Brain pericyte (primary cell): ENCODE measurements around the gene ATXN7.

Source experiments
- DNase-seq: peaks from one replicate; pipeline ENCODE4 v3.0.0-alpha.2; 2012; ENCODE audit warnings: low read depth, low spot score

The ATXN7 gene

GRCh38 chr3:64019271-64019670 is 155.6 kb downstream of the ATXN7 start:
- no peak for DNase-seq

- DNase-seq = no peak
Measured at GRCh38 chr3:64019879-64020278, 156.2 kb downstream of the ATXN7 start.

- no peak for DNase-seq
Measured at GRCh38 chr3:64021922-64022321, 158.3 kb downstream of the ATXN7 start.

DNA sequence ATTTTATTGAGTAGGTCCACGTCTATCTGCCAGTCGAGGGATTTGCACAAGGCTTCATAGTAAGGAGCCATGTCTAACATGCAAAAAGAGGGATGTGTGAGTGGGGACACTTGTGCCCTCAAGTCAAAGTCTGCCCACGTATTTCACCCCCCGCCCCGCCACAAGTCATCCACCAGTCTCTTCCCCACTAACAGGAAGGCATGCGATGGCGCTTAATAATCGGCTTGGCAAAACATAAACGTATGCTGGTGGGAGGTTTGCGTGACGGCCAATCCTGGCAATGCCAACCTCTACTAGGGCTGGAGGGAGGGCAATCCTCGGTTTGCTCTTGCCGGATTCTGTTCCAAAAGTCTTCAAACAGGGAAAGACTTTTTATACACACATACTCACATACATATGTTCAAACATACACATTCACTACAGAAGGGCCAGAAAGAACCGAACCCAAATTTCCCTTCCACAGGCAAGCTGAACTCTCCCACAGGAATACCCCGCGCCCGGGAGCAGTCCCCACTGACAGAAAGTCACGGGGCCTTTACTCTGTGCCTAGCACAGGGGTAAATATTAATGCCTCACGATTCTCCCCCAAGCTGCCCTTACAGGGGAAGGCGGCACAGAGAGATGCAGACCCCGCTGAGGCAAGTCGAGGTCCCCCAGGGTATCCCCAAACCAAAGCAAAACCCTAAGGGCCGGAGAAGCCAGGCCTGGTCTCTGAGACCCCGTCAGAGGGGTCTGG is 159.0 kb downstream of the ATXN7 start:
- no peak for DNase-seq

GRCh38 chr3:64023187-64023860 is 159.7 kb downstream of the ATXN7 start, which contains the start of gene PSMD6:
TSS of gene PSMD6 (minus strand) at chr3:64023494. CDS start at chr3:64023419, 75 bp downstream.
- peak; percentile 50 for DNase-seq

DNA sequence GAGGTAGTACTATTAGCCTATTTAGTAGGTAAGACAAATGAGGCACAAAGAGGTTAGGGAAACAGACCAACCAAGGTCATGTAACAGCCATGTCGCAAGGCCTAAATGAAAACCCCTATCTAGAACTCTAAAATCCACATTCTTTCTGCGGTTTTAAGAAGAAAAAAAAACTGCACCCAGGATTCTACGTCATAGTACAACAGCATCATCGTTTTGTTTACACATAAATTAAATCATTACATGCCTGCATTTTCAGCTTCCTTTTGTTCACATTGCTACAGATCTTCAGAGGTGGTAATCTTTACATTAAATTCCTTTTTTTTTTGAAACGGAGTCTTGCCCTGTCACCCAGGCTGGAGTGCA is 160.2 kb downstream of the ATXN7 start:
- DNase-seq = no peak

DNA sequence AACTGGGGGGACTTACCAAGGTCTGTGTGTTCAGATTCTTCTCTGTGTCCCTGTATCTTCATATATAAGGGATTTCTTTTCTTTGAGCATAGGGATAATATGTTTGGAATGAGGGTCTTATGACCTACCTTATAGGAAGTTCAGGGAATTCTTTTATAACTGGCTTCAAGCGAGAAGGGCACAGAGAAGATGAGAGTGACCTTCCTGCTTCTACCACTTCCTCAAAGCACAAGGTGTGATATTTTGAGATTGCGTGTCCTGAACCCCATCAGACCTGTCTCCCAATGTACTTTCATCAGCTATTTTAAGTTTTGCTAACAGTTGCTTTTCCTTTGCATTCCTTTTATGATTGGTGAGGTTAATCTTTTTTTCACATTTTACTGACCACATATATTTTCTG is 162.7 kb downstream of the ATXN7 start:
- DNase-seq = no peak

DNA sequence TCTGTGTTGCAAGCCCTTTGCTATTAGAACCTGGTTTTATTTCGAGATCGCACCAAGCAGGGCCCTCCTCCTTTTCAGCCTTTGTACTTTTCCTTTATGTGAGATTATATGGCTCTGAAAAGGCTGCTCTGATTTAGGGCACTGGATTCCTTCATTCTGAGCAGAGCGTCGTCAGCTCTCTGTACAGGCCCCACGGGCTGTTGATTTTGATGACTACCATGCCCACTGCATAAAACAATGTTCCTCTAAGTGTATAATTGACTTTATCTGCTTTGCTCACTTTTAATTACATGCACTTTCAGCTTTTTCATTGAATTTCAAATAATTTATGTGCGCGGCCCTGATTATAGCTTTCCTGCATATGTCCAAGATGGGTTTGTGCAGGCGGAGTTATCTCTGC is 164.0 kb downstream of the ATXN7 start:
- DNase-seq = no peak

GRCh38 chr3:64028754-64029153 is 165.1 kb downstream of the ATXN7 start:
- DNase-seq = no peak

- no peak for DNase-seq
Measured at GRCh38 chr3:64029287-64029686, 165.6 kb downstream of the ATXN7 start.

- no peak for DNase-seq
Measured at GRCh38 chr3:64030741-64031140, 167.1 kb downstream of the ATXN7 start.

DNA sequence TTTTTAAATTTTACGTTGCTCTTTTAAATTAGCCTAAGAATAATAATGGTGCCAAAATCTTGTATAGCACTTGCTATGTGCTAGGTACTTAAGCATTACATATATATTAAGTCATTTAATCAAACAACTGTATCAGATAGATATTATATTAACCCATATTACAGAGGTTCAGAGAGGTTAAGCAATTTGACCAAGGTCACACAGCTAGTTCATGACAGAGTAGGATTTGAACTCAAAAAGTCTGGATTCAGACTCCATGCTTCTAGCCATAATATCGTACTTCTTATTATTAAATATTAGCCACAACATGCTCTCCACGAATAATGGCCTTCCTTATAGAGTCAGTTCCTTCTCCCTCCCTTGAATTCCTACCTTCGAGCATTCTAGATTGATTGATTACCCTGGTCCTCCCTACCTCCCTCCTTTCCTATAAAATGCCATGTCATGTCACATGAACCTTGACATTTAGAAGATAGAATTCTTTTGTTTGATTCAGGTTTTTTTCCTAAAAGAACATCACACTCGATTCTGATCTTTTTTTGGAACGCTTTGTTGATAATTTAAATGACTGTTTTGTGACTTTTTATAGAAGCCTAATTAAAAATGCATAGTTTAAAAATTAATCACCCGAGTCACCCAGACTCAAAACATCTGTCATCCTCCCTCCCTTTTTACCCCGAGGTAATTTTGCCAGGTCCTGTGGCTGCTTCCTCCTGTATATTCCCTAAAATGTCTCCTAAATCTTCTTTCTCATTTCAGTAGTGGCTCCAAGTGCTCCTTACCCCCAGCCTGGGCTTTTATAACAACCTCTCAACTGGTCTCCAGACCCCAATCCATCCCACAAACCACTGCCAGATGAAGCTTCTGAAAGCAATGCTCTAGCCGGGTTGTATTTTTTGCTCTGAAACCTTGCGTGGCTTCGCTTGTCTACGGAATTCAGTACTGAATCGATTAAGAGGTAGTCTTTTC is 168.2 kb downstream of the ATXN7 start:
- DNase-seq = no peak

DNA sequence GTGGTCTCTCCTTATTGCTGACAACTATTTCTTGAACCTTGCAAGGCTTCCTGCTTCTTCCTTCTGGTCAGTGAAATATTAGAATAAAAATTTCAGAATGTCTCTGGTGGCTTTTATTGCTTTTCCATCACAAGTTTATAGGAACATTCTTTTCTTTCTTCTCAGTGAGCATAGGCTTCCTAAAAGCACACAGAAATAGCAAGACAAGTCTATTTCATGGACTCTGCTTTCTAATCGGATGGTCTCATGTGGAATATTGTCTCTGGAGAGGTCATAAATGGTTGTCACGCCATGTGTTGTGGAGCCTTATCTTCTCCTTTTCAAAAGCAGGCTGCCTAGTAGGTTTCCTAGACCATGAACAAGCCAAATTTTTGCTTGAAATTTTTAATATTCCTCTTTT is 169.4 kb downstream of the ATXN7 start:
- DNase-seq = no peak

DNA sequence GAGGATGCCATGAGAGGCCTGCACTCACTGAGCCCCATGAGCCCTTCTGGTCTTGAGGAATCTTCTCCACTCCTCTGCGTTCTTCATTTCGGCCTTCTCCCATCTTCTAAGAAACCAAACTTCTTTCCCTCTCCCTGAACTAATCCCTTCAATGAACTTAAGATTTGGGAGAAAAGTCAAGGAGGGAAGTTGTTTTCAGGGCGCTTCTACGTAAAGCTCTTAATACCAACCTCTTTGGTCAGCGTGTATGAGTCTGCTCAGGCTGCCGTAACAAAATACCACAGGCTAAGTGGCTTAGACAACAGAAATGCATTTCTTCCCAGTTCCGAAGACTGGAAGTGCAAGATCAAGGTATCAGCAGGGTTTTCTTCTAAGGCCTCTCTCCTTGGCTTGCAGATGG is 173.4 kb downstream of the ATXN7 start:
- DNase-seq = no peak

DNA sequence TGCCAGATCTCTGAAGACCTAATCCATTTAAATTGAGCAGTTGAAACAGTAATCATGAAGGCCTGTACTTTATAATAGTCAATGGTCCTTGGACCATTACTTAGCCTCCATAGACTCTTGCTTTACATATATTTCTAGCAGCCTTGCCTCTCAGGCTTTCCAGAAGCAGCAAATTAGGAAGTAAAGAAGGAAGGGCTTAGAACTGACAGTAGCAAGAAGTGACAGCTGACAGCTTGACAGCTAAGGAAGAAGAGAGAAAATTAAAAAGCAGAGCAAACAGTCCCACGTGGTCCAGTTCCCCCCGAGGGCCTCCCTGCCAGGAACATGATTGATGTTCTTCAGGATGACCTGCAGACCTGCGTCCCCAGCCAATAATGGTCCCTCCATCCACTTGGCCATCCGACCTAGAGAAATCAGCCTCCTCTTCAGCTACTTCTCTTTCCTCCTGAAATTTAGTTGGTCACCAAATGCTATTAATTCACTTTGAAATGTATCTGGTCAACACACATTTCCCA is 174.6 kb downstream of the ATXN7 start:
- no peak for DNase-seq

GRCh38 chr3:64039332-64039731 is 175.7 kb downstream of the ATXN7 start:
- no peak for DNase-seq

DNA sequence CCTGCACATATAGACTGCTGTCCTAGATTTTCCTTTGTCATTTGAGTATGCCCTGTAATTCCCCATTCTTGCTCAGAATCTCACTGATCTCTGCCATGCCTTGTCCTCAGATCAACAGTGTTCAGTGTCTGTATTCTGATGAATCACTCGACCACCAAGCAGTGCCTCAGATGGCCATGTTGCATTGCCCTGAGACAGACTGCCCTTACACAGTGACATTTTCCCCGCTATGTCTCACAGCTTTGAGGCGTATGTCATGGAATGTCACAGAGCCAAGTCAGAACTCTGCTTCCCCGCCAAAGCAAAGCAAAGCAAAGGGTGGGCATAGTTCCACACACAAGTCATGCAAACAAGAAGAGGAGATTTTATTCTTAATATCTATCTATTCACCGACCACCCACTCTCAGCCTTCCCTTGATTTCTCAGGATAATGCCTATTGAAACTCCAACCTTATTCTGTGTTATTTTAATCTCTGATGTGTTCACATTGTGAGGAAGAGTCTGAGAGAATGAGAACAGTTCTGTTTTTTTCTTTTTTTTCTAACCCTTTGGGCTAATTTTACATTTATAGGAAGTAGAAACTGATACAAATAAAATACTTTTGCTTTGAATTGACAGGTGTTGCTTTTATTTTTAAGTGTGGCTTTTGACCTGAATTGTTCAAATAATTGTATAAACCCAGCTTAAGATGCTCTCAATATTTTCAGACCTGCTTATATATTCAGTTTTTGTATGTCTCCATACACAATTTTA is 176.5 kb downstream of the ATXN7 start:
- no peak for DNase-seq

GRCh38 chr3:64042952-64043351 is 179.3 kb downstream of the ATXN7 start:
- DNase-seq = no peak

DNA sequence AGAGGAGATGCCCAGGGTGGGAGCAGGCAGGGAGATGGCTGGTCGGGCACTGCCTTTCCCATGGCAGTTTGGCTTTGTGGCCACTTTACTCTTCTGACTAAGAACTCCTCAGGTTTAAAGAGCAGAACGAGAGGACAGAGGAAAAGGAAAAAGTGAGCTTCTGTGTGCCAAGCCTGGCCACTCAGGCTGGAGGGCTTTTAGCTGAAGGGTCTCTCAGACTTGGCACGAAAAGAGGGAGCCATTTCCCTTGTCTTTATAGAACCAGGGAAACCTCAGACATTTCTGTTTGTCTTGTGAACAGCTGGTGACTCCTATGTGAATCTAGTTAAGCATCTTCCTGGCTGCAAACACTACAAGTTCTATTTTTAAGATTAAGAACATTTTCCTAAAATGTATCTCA is 182.9 kb downstream of the ATXN7 start:
- no peak for DNase-seq

DNA sequence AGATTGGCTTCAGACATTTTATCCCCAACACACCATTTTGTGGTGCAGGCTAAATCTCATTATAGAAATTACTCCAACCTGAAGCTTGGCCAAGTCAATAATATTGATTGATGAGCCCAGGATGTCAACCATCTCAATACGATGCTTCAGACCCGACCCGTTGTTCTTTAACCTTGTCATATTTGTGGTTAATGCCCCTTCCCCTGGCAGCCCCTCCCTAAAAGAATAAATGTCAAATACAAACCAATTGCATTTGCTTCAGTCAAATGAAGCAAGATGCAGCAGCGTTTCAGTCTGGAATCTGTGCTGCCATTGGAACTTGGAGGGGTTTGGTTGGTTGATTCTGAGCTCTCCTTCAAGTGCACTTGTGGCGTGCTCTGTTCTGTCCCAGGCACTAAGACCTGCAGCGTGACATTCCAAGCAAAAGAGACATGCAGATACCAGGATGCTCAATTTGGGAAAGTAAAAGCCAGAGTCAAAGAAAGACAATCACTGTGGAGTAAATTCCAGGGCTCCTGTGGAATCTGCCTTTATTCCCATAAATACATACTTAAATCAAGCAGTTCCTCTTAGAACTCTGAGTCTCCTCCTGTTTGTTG is 183.4 kb downstream of the ATXN7 start:
- no peak for DNase-seq

DNA sequence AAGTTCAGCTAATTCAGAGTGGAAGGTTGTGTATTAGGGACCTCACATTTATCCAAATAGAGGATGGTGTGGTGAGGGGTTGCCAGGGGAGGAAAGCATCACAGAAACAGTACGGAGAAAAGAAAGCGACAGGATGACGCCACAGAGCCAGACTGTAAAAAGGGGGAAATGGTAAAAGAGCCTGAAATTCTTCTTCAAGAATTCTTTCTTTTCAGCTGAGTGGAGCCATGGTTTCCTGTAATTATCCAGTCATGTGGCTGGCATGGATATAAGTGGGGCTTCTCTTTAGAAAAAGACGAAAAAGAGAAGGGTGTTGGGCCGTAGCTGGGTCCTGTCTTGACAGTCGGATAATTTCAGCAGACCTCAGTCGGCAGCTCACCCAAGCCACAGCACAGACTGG is 184.1 kb downstream of the ATXN7 start:
- no peak for DNase-seq
